Measurements from ENCODE around the gene CLCNKB. TPM values are rescaled to one million over a fixed set of nuclear protein-coding genes. Genes with fewer than 3 reads are reported as not detected.
"Not testable (repeated sequence)": the region's sequence is repeated elsewhere in the genome, so short reads cannot be mapped to it uniquely, and the experiment has no call there.

The CLCNKB gene
- 0.35 TPM for total RNA-seq
- long read RNA-seq, partial matches to known transcripts = 2 of 2 reads
- long read RNA-seq, other reads (novel, unspliced or antisense) = 0 of 2 reads

DNA sequence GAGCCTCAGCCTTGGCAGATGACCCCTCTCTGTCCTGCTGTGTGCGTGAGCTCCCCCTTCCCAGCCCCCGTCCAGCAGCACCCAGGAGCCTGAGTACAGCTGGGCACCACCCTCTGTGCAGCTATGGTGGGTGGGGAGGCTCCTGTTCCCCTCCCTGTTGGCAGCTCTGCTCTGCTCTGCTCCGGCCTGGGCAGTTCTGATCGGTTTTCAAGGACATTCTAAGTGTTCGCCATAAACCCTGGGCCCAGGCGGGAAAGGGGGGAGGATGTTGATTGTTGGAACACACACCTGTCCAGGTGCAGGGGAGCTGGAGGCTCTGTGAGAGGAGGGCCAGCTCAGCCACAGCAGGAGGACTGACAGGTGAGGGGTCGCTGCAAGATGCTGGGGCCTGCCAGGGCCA, at the start of gene CLCNKB:
Gene CLCNKB (plus strand): TSS at position 262 of the 400 bp plus-strand sequence. CDS start 711 bp downstream, outside the sequence.
- DNase-seq (ENCODE audit: low spot score) = no peak

DNA sequence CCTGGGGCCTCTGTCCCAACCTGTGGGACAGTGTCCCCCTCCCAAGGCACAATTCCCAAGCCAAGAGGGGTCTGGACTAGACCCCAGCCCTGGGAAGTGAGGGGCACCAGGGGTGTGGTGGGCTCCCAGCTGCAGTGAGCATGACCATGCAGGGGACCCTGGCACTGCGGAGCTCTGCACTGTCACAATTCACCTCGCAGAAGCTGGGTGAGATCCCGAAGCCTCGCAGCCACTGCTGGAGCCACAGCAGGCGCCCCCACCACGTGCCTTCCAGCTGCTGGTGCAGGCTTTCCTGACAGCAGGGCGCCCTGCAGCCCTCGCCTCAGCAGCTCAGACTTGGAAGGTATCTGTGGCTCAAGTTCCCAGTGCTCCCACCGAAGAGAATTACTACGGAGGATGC, 49.5 kb upstream of the CLCNKB start:
- no peak for DNase-seq (ENCODE audit: low spot score)

DNA sequence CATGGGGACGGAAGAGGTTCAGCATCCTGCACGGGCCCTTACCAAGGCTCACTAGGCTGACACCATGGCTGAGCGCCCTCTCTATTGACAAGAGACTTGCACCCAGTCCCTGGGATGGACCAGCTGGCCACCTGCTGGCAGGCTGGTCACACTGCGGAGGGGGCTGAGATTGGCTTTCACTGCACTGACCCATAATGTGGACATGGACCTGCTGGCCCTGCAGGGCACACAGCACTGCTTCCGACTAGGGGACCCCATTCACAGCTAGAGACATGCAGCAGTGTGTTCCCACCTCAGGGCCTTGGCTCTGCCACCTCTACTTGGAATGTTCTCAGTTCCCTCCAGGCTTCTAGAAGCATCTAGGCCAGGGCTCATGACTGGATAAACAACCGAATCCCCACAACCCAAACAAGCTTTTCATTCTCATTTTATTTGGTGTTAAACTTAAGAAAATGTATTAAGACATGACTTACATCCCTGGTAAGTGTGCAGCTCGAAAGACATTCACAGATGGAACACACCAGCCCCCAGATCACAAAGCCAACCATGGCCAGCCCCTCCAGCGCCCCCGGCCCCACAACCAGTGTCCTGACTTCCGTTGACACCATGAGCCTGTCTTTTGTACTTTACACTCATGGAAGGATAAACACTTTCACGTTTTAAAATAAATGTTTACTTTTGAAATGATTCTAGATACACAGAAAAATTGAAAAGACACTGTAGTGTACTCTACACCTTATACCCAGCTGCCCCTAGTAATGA, 48.8 kb upstream of the CLCNKB start:
- no peak for DNase-seq (ENCODE audit: low spot score)

DNA sequence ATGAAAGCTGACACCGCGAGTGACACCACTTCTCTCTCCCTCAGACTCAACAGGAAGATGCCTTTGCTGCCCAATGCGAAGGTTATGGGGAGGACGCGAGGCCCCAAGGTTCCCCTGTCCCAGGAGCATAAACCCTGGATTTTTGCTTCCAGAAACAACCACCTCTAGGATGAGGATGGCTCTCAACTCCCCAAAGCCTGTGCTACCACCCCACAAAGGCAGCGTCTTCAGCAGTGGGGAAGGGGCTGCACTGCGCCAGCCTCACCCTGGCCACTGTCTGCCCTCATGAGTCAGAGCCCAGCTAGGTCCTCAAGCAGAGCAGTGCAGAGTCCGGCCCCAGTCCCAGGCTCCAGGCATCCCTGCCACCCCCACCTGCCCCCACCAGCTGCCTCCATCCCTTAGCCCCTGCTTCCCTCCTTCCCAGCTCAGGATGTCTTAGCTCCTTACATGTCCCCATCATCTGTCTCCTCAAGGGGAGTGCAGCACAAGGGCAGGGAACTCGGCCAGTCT, 46.5 kb upstream of the CLCNKB start:
- no peak for DNase-seq (ENCODE audit: low spot score)

DNA sequence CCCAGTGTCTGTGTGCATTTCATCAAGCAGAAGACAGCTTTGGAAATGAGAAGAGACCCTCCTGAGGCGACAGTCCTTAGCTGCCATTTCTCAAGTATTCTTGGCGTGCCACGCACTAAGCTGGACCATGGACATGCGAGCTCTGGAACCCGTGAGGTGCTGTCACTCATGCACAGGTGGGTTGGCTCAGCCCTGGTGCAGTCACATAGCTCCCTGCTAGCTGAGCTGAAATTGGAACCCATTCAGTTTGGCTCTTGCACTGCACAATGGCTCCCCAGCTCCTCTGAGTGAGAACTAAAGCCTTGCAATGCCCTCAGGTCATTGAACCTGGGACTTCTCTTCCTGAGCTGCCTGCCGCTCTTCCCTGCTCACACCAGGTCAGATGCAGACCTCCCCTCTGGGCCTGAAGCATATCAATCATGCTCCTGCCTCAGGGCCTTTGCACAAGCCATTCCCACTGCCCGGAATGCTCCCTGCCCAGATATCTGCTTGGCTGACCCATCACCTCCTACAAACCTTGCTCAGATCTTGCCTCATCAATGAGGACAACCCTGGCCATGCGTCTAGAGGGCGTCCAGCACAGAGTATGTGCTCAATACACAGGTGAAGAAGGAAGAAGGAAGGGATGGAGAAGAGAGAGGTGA, 45.8 kb upstream of the CLCNKB start:
- DNase-seq (ENCODE audit: low spot score) = no peak

DNA sequence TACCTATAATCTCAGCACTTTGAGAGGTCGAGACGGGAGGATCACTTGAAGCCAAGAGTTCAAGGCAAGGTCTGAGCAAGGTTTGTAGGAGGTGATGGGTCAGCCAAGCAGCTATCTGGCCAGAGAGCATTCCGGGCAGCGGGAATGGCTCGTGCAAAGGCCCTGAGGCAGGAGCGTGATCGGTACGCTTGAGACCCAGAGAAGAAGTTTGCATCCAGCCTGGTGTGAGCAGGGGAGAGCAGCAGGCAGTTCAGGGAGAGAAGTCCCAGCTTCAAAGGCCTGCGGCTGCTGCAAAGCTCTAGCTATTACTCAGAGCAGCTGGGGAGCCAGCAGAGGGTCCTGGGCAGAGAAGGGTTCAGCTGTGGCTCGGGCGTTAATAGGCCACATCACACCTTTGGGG, 44.7 kb upstream of the CLCNKB start:
- DNase-seq (ENCODE audit: low spot score) = no peak

DNA sequence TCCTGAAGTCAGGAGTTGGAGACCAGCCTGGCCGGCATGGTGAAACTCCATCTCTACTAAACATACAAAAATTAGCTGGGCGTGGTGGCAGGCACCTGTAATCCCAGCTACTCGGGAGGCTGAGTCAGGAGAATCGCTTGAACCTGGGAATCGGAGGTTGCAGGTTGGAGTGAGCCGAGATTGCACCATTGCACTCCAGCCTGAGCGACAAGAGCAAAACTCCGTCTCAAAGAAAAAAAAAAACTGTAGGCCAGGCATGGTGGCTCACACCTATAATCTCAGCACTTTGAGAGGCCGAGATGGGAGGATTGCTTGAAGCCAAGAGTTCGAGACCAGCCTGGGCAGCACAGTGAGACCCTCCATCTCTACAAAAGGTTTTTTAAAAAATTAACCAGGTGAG, 42.3 kb upstream of the CLCNKB start:
- DNase-seq (ENCODE audit: low spot score) = not testable (repeated sequence)

DNA sequence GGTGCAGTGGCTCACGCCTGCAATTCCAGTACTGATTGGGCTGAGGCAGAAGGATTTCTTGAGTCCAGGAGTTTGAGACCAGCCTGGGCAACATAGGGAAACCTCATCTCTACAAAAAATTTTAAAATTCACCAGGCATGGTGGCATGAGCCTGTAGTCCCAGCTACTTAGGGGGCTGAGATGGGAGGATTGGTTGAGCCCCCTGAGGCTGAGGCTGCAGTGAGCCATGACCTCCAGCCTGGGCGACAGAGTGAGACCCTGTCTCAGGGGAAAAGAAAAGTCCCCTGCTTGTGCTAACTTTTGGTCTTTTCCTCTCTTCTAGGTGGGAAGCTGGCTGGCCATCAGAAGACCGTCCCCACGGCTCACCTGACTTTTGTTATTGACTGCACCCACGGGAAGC, 38.0 kb upstream of the CLCNKB start:
- no peak for DNase-seq (ENCODE audit: low spot score)

DNA sequence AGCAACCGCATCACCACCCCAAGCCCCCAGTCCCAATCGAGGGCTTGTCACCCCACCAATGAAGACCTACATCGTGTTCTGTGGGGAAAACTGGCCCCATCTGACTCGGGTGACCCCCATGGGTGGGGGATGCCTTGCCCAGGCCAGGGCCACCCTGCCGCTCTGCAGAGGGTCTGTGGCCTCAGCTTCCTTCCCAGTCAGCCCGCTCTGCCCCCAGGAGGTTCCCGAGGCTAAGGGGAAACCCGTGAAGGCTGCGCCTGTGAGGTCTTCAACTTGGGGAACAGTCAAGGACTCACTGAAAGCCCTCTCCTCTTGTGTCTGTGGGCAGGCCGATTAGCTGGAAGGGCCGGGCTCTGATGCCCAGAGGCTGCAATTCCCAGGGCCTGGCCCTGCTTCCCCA, 37.6 kb upstream of the CLCNKB start:
- no peak for DNase-seq (ENCODE audit: low spot score)

DNA sequence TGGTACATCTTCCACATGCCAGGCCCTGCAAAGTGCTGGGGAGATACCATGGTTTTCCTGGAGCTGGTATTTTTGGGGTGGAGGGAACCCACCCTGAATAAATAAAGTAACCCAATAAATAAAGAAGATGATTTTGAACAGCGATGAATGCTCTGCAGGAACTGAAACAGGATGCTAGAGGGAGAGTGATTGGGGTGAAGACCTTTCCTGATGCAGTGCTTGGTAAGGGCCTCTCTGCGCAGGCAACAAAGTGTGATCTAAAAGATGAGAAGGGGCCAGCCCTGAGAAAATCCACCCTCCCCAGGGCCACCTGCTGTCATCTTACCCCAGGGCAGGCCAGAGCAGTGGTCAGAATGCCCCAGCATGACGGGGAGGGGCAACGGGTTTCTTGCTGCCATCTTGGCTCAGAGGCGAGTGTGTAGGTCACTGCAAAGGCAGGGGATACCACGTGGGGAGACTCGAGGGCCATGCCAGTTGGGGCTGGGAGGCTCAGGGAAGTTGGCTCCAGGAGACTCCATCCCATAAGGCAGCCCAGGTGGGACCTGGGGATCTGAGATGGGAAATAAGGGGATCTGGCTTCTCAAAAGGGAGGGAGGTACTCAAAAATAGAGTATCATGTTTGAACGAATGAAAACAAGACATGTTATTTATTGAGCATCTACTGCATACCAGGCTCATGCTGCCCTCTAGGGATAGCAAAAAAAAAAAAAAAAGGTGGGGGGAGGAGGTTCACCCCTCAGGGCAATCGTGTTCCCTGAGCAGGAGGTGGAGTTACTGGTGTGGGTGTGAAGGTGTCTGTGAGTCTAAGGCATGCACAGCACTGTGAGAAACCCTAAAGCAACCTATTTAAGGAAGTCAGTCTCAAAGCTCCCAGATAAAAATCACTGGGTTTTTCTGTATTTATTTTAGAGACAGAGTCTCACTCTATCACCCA, 36.8 kb upstream of the CLCNKB start:
- no peak for DNase-seq (ENCODE audit: low spot score)

DNA sequence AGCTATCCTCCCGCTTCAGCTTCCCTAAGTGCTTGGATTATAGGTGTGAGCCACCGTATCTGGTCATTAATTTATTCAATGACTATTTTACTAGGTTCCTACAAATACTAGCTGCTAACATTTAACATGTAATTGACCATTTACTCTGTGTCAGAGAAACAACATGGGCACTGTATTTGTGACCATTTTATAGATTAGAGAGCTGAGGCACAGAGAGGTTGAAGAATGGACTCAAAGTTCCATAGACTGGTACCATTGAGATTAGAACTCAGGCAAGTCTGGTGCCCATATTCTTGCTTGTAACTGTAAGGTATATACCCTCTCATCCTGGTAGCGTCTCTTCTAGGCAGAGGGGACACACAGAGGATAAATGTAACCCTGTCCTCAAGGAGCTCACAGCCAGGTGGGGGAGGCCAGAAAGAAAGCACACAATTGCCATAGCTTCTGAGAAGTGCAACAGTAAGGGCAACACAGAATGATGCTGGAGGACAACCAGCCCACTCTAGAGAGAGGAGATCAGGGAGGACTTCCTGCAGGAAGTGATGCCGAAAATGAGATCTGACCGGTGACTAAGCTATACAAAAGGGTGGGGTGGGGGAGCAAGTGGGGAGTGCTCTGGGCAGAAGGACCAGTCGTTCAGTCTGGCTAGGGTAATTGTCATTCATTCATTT, 35.8 kb upstream of the CLCNKB start:
- no peak for DNase-seq (ENCODE audit: low spot score)

DNA sequence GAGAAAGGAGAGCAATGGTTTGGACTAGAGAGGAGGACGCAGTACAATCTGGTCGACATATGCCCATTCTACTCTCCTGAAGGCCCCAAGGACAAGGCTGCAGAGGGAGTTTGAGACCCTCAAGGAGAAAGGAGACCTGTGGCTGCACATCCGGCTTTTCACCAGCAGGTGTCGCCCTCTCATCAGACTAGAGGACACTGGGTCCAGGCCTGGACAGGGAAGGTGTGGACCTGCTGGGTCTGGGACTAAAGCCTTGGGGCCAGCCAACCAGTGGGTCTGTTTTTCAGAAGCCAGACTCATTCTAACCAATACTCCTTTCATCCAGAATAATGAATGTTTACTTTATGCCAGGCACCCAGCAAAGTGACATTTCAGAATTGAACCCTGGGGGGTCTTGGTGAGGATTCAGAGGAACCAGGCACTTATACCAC, 34.5 kb upstream of the CLCNKB start:
- no peak for DNase-seq (ENCODE audit: low spot score)

DNA sequence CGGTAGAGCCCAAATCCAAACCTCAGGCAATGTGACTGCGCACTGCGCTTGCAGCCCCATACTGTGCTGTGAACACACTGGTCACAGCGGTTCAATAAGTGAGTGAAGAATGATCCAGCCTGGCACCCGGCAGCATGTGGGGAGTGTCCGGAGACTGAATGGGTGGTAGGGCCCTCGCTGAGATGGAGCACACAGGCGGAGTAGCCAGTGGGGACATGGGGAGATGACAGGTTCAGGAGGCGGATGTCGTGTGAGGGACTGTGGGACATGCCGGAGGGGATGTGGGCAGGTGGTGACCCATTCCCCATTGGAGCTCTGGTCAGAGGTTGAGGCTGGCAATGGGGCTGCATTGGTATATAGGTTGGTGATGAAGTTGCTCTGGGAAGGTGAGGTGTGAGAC, 33.9 kb upstream of the CLCNKB start:
- DNase-seq (ENCODE audit: low spot score) = no peak

DNA sequence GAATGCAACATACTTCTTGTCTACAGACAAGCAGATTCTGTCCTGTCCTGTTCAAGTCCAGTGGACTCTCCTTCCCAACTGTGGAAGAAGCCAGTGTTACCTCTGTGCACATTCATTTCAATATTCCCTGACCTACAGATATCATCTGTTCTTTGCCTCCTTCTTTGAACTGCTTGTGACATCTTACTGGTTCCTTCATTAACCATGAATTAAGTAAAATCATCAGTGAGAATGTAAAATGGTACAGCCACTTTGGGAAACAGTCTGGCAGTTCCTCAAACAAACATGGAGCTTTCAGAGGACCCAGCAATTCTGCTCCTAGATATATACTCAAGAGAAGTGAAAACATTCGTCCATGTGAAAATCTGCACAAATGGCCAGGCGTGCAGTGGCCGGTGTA, 32.7 kb upstream of the CLCNKB start:
- DNase-seq (ENCODE audit: low spot score) = no peak

DNA sequence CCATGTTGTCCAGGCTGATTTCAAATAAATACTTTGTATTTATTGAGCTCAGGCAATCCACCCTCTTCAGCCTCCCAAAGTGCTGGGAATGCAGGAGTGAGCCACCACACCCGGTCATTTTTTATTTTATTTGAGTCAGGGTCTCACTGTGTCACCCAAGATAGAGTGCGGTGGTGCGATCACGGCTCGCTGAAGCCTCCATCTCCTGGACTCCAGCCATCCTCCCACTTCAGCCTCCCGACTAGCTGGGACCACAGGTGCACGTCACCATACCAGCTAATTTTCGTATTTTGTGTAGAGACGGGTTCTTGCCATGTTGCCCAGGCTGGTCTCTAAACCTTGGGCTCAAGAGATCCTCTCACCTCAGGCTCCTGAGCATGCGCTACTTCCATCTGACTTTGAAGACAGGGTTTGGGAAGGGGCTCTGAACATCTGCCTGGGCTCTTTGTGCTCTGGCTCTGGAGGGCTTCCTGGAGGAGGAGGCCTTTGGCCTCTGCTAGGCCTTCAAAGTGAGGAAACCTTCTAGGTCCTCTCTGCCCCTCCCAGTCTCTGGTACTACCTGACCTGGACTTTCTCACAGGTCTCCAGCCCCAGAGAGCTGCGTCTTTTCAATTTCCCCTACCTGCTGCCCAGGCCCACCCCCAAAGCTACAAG, 31.5 kb upstream of the CLCNKB start:
- DNase-seq (ENCODE audit: low spot score) = no peak

DNA sequence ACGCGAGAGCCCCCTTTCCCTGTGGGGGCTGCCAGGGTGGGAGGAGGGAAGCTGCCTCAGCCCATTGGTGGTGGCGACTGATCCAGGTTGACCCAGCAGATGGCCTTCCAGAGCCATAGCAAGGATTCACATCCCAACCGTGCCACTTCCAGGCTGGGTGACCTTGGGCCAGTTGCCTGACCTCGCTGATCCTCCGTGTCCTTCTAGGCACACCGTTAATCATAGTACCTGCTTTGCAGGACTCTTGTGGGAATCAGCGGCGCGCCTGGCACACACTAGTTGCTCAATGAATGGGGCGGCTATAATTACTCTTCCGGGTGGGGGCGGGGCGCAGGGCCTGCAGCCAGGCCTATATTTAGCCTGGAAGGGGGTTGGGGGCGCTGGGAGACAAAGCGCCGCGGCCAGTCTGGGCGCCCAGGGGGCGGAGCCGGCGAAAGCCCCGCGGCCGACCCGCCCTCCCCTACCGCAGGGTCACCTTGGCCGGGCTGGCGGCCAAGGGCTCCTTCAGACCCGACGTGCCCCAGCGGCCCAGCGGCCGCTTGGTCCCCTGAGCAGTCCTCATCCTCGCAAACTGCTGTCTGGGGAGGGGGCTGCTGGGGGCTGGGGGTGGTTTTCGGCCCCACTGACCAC, 30.9 kb upstream of the CLCNKB start:
- no peak for DNase-seq (ENCODE audit: low spot score)

DNA sequence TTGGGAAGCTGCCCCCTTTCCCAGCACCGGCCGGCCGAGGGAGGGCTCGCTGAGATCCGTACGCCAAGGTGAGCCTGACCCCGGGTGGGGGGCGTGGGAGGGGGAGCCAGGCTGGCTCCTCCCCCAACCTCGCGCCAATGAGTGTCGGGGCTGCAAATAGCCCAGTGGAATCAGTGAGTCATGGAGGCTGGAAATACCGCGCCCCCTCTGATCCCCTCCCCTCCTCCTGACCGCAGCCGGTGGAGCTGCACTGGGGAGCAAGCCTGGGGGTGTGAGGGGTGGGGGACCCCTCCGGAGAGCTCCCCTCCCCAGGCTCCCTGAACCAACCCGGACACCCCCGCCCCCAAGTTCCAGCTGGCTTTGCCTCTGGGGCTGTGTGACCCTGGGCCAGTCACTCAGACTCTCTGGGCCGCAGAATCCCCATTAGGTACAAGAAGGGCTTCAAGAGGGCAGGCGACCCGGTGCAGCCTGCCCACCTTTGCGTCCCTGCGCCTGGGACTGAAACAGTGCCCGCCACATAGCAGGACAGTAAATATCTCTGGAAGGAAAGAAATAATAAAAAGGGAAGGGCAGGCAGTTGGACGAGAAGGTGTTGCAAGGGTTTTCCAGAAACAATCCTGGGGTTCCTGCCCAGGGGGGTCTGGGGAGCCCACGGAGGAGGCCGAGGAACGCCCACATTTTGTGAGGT, 30.2 kb upstream of the CLCNKB start:
- no peak for DNase-seq (ENCODE audit: low spot score)

DNA sequence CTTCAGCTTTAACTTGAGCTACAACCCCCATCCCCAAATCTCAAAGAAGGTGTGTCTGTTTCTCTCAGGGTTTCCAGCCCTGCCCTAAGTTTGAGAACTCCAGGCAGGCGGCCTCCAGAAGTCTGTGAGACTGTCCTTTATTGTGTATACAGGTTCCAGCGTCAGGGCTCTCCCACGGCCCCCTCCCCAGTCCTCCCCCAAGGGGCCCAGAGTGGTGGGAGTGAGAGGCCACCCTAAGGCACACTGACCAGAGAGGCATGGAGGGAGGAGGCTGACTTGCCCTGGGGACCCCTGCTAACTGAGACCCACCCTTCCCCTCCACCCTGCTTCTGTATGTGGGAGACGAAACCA, 29.7 kb upstream of the CLCNKB start:
- DNase-seq (ENCODE audit: low spot score) = no peak

All from mesenteric fat pad (tissue), 1 donor.